Measurements from ENCODE around the gene DENND11. TPM values are rescaled to one million over a fixed set of nuclear protein-coding genes. Genes with fewer than 3 reads are reported as not detected.

Gene DENND11
- total and polyA plus RNA-seq, 2 donors (not counting 3 experiments of a cell fraction or from before 2014, with no cell fraction given), result 14.7 to 25.9 TPM

- H3K4me2 ChIP-seq (ENCODE audit: insufficient read depth, low read length), result no peak overlapping the region
- intact Hi-C loops (cut with micrococcal nuclease) (no loop called here), dilution Hi-C loops (cut with MboI; ENCODE audit: extremely low pct_ligation_motif_present, low sequenced_read_pairs) (no loop called here)
- no peaks in the 10 kb centered on the region for H3K9me1 ChIP-seq (replicated peaks; ENCODE audit: control insufficient read depth, extremely low read depth, insufficient read depth, low read length)
- TF ChIP-seq EZH2 (IDR thresholded peaks at IDR 0.05; ENCODE audit: borderline replicate concordance, low read depth, low read length, severe bottlenecking) (no peak), MAX (IDR thresholded peaks at IDR 0.05; ENCODE audit: insufficient read depth, insufficient read length) (no peak), CTCF (IDR thresholded peaks at IDR 0.05; ENCODE audit: extremely low read depth in 1 of 2, insufficient read depth in 1 of 2, low read depth in 1 of 2, low read length in 2 of 2) (no peak), FOS (IDR thresholded peaks at IDR 0.05; ENCODE audit: borderline replicate concordance, insufficient read depth, low read length) (no peak), POLR2AphosphoS5 (IDR thresholded peaks at IDR 0.05; ENCODE audit: insufficient read depth, low read depth, low read length) (no peak), MYC (IDR thresholded peaks at IDR 0.05; ENCODE audit: low read depth, low read length) (no peak)
- BruUV-seq (replicated peaks), result no TSS peak
- no peaks in the 10 kb centered on the region for H4K20me1 ChIP-seq (replicated peaks; ENCODE audit: control insufficient read depth, extremely low read depth, insufficient read depth, low read length)
- peaks cover 10% of the 10 kb centered on the region for H3K4me1 ChIP-seq (ENCODE audit: control insufficient read depth, extremely low read depth, insufficient read depth, low read length)
- no peaks in the 10 kb centered on the region for H3K9me3 ChIP-seq (replicated peaks; ENCODE audit: control insufficient read depth, insufficient read depth, low read length)
- H2AFZ ChIP-seq (ENCODE audit: low read depth, low read length), result no peak overlapping the region
- H3K4me3 ChIP-seq (replicated peaks in 1 of 3; ENCODE audit: insufficient read depth in 1 of 3, low read depth in 1 of 3, low read length in 3 of 3), result no peak overlapping the region
- no peak overlapping the region for H3K9ac ChIP-seq (replicated peaks; ENCODE audit: extremely low read depth, insufficient read depth, low read length)
- H3K27me3 ChIP-seq (ENCODE audit: control insufficient read depth in 2 of 2, insufficient read depth in 2 of 2, low read length in 2 of 2), result peaks cover 10 to 18% of the 10 kb centered on the region in 2 experiments
- FAIRE-seq (no peak), DNase-seq (ENCODE audit: low read depth, low spot score) (no peak)
- peaks cover 9% of the 10 kb centered on the region for H3K79me2 ChIP-seq (ENCODE audit: control insufficient read depth, insufficient read depth, low read length)
- ChIA-PET POLR2A (no interaction called here), CTCF (no interaction called here)
- no peaks in the 10 kb centered on the region for H3K36me3 ChIP-seq (ENCODE audit: control insufficient read depth in 2 of 2, extremely low read depth in 1 of 2, insufficient read depth in 2 of 2, low read length in 2 of 2)
- H3K27ac ChIP-seq (ENCODE audit: insufficient read depth, low read depth, low read length), result no peak overlapping the region
Observed at GRCh38 chr7:141704741-141705140, 2.8 kb upstream of the DENND11 start.
